Eye (tissue), 1 donor: Measurements from ENCODE around the gene CCT6B.
"Not testable (repeated sequence)": the region's sequence is repeated elsewhere in the genome, so short reads cannot be mapped to it uniquely, and the experiment has no call there.

Experiments
- DNase-seq: peaks from one replicate; pipeline ENCODE4 v3.0.0-alpha.2; 2015

Gene CCT6B

GRCh38 chr17:34961093-34961911 is at the start of gene CCT6B, which contains the start of gene ZNF830:
Gene CCT6B (minus strand): TSS chr17:34961460. CDS start chr17:34961393, 67 bp downstream.
Gene ZNF830 (plus strand): TSS chr17:34961540. CDS start chr17:34961567, 27 bp downstream.
- DNase-seq, result peak; percentile 99

- no peak for DNase-seq
These were observed 48.8 kb upstream of the CCT6B start for GRCh38 chr17:35010093-35010492.

GRCh38 chr17:35006961-35007360 is 45.7 kb upstream of the CCT6B start:
- DNase-seq, result no peak

GRCh38 chr17:35006345-35006744 is 45.1 kb upstream of the CCT6B start:
- no peak for DNase-seq

- no peak for DNase-seq
These were observed 42.5 kb upstream of the CCT6B start for GRCh38 chr17:35003778-35004177.

GRCh38 chr17:35002876-35003551 is 41.8 kb upstream of the CCT6B start:
- DNase-seq, result no peak

- no peak for DNase-seq
These were observed 40.3 kb upstream of the CCT6B start for GRCh38 chr17:35001549-35001948.

GRCh38 chr17:35000965-35001364 is 39.7 kb upstream of the CCT6B start:
- not testable (repeated sequence) for DNase-seq

GRCh38 chr17:34999456-34999855 is 38.2 kb upstream of the CCT6B start:
- DNase-seq, result no peak

- peak; percentile 79 for DNase-seq
These were observed 36.9 kb upstream of the CCT6B start for GRCh38 chr17:34998205-34998604.

- DNase-seq, result peak; percentile 71
These were observed 36.1 kb upstream of the CCT6B start for GRCh38 chr17:34997355-34997862.

GRCh38 chr17:34996422-34997285 is 35.4 kb upstream of the CCT6B start:
- no peak for DNase-seq

GRCh38 chr17:34993031-34993430 is 31.8 kb upstream of the CCT6B start:
- no peak for DNase-seq

GRCh38 chr17:34991606-34992005 is 30.3 kb upstream of the CCT6B start:
- no peak for DNase-seq

GRCh38 chr17:34990921-34991365 is 29.7 kb upstream of the CCT6B start:
- no peak for DNase-seq

GRCh38 chr17:34989473-34989872 is 28.2 kb upstream of the CCT6B start:
- no peak for DNase-seq

- no peak for DNase-seq
These were observed 27.4 kb upstream of the CCT6B start for GRCh38 chr17:34988644-34989043.

GRCh38 chr17:34987232-34987631 is 26.0 kb upstream of the CCT6B start:
- DNase-seq, result no peak

GRCh38 chr17:34981538-34982241 is 20.4 kb upstream of the CCT6B start:
- peak; percentile 80 for DNase-seq

GRCh38 chr17:34980681-34981537 is 19.6 kb upstream of the CCT6B start:
- peak; percentile 92 for DNase-seq

GRCh38 chr17:34980353-34980680 is 19.1 kb upstream of the CCT6B start, which contains the start of gene LIG3:
Gene LIG3 (plus strand): TSS chr17:34980512. CDS start chr17:34983006, 2,494 bp downstream.
- peak; percentile 97 for DNase-seq
